ENCODE results near the gene DLG2.

Gene DLG2

GRCh38 chr11:84899134-84899533 lies 728.0 kb downstream of the DLG2 start:
- H3K4me1 Mint-ChIP-seq: no peaks in the 10 kb centered on the region
- no peak for DNase-seq
- no peaks in the 10 kb centered on the region for H3K9me3 Mint-ChIP-seq
- no peak overlapping the region for H3K27ac Mint-ChIP-seq
- H3K27me3 Mint-ChIP-seq (ENCODE audit: low read depth, poor library complexity): no peaks in the 10 kb centered on the region
- no peaks in the 10 kb centered on the region for H3K36me3 Mint-ChIP-seq (ENCODE audit: low read depth)
- TF ChIP-seq CTCF (IDR thresholded peaks at IDR 0.05): no peak
- H3K4me3 Mint-ChIP-seq: no peak overlapping the region

GRCh38 chr11:84894666-84895065 lies 732.5 kb downstream of the DLG2 start:
- Mint-ChIP-seq H3K4me1 (no peaks in the 10 kb centered on the region), H3K4me3 (no peak overlapping the region), H3K27ac (no peak overlapping the region), H3K9me3 (no peaks in the 10 kb centered on the region), H3K27me3 (ENCODE audit: low read depth, poor library complexity) (no peaks in the 10 kb centered on the region), H3K36me3 (ENCODE audit: low read depth) (no peaks in the 10 kb centered on the region)
- DNase-seq: no peak
- TF ChIP-seq CTCF (IDR thresholded peaks at IDR 0.05): no peak

- H3K4me1 Mint-ChIP-seq: peaks cover 6% of the 10 kb centered on the region
- peak; percentile 8 for DNase-seq
- peak overlapping the region; percentile 16 for H3K27ac Mint-ChIP-seq
These were observed 736.5 kb downstream of the DLG2 start for GRCh38 chr11:84890676-84891075.

GRCh38 chr11:84889556-84889955 lies 737.6 kb downstream of the DLG2 start:
- Mint-ChIP-seq H3K27ac (no peak overlapping the region), H3K9me3 (no peaks in the 10 kb centered on the region), H3K27me3 (ENCODE audit: low read depth, poor library complexity) (no peaks in the 10 kb centered on the region), H3K4me3 (no peak overlapping the region), H3K4me1 (peaks cover 8% of the 10 kb centered on the region), H3K36me3 (ENCODE audit: low read depth) (no peaks in the 10 kb centered on the region)
- TF ChIP-seq CTCF (IDR thresholded peaks at IDR 0.05): no peak
- DNase-seq: no peak

More at GRCh38 chr11:84890676-84891075, 736.5 kb downstream of the DLG2 start:
- Mint-ChIP-seq H3K27me3 (ENCODE audit: low read depth, poor library complexity) (no peaks in the 10 kb centered on the region), H3K9me3 (no peaks in the 10 kb centered on the region), H3K36me3 (ENCODE audit: low read depth) (no peaks in the 10 kb centered on the region), H3K4me3 (no peak overlapping the region)
- TF ChIP-seq CTCF (IDR thresholded peaks at IDR 0.05): no peak

GRCh38 chr11:84887055-84887629 lies 740.0 kb downstream of the DLG2 start:
- Mint-ChIP-seq H3K36me3 (ENCODE audit: low read depth) (no peaks in the 10 kb centered on the region), H3K4me3 (no peak overlapping the region), H3K27ac (no peak overlapping the region), H3K4me1 (peaks cover 12% of the 10 kb centered on the region), H3K9me3 (no peaks in the 10 kb centered on the region), H3K27me3 (ENCODE audit: low read depth, poor library complexity) (no peaks in the 10 kb centered on the region)
- DNase-seq: no peak
- no peak for TF ChIP-seq CTCF (IDR thresholded peaks at IDR 0.05)

GRCh38 chr11:84886344-84886743 lies 740.8 kb downstream of the DLG2 start:
- no peak overlapping the region for H3K27ac Mint-ChIP-seq
- no peaks in the 10 kb centered on the region for H3K9me3 Mint-ChIP-seq
- no peaks in the 10 kb centered on the region for H3K27me3 Mint-ChIP-seq (ENCODE audit: low read depth, poor library complexity)
- no peak for TF ChIP-seq CTCF (IDR thresholded peaks at IDR 0.05)
- peaks cover 17% of the 10 kb centered on the region for H3K4me1 Mint-ChIP-seq
- no peaks in the 10 kb centered on the region for H3K36me3 Mint-ChIP-seq (ENCODE audit: low read depth)
- no peak for DNase-seq
- H3K4me3 Mint-ChIP-seq: no peak overlapping the region

Measured in nephron progenitor cell (in vitro differentiated cells).